ENCODE data around the gene SRGAP3.

DNA sequence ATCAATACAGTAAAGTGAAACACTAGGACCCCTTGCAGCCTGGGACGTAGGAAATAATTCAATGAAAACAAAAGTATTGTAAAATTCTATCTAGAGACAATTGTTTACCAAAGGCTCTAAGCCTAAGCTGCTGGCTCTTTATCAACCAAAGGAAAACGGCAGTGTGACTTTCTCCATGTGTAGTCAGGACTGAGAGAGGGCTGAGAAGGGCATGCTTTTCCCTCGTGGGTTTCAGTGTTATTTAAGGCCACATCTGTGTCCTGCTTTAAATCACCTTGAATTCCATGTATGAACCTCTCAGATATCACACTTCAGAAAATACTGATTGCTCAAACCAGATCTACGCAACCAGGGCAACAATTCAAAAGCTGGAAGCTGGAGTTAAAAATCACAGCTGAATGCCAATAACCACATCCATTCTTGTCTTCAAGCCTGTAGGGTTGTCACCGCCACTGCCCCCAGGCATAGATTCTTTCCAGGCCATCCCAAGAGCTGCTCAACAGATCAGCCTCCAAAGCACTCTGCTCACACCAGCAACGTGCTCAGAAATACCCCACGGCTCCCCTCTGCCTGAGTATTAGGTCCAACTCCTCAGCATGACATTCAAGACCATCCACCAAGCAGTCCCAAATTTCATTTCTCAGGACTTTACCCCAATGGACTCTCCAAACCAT, 124.0 kb downstream of the SRGAP3 start:
- TF ChIP-seq, protein P1, sequence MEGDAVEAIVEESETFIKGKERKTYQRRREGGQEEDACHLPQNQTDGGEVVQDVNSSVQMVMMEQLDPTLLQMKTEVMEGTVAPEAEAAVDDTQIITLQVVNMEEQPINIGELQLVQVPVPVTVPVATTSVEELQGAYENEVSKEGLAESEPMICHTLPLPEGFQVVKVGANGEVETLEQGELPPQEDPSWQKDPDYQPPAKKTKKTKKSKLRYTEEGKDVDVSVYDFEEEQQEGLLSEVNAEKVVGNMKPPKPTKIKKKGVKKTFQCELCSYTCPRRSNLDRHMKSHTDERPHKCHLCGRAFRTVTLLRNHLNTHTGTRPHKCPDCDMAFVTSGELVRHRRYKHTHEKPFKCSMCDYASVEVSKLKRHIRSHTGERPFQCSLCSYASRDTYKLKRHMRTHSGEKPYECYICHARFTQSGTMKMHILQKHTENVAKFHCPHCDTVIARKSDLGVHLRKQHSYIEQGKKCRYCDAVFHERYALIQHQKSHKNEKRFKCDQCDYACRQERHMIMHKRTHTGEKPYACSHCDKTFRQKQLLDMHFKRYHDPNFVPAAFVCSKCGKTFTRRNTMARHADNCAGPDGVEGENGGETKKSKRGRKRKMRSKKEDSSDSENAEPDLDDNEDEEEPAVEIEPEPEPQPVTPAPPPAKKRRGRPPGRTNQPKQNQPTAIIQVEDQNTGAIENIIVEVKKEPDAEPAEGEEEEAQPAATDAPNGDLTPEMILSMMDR (conservative IDR thresholded peaks at IDR 0.05): no peak
- no peak for TF ChIP-seq ZFX (IDR thresholded peaks at IDR 0.05)

Data from C4-2B (cell line).